ENCODE measurements around the gene IGFL4. TPM values are rescaled to one million over a fixed set of nuclear protein-coding genes. Genes with fewer than 3 reads are reported as not detected.

Gene IGFL4
- total and polyA plus RNA-seq, 2 of the 8 experiments (the other 6 are each of a cell fraction or from before 2014, with no cell fraction given): 0.05 to 0.11 TPM

DNA sequence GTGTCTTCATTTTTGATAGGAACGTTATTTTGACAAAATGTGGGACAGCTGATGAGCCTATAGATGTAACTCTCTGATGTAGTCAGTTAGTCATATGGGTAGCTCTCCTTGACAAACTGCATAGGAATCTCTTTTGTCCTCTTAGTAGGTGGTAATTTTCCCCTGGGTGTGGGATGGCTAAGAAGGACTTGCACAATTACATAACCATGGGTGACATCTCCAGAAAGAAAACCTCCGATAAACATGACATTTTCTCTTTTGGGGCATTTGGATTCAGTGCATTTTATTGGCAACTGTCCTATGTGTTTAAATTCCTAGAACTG is 41.9 kb upstream of the IGFL4 start:
- H4K5ac ChIP-seq (ENCODE audit: insufficient read length, low read depth, low read length): no peak overlapping the region
- 67% methylated on average over 2 of the region's 2 CpGs; no CpG with 5 or more reads in 1 of the 2 experiments for WGBS, 2 experiments (ENCODE audit: extremely low coverage in 1 of 2, insufficient coverage in 1 of 2, insufficient read length in 1 of 2, insufficient replicate concordance in 2 of 2, low coverage in 1 of 2, low lambda C conversion rate in 2 of 2, missing lambda C conversion rate in 1 of 2)
- DNase-seq (ENCODE audit: low read depth in 1 of 2, low spot score in 2 of 2) (no peak), FAIRE-seq (no peak)
- no peak overlapping the region for H2BK15ac ChIP-seq (ENCODE audit: low read length)
- no peaks in the 10 kb centered on the region for H3K79me2 ChIP-seq (ENCODE audit: control insufficient read depth in 1 of 2, insufficient read depth in 2 of 2, low read length in 2 of 2)
- H3K4me1 ChIP-seq (replicated peaks in 1 of 4; ENCODE audit: control insufficient read depth in 3 of 4, insufficient read depth in 4 of 4, low read length in 3 of 4): peaks cover 0 to 3% (median 0%) of the 10 kb centered on the region in 4 experiments; a peak in 1 of 7 replicates
- H2BK12ac ChIP-seq (ENCODE audit: low read depth, low read length): no peak overlapping the region
- H3K23ac ChIP-seq (ENCODE audit: insufficient read length): no peak overlapping the region
- H3K23me2 ChIP-seq (ENCODE audit: low read depth, low read length): no peaks in the 10 kb centered on the region
- no peak overlapping the region for H3K4me2 ChIP-seq (ENCODE audit: insufficient read depth in 1 of 2, low read depth in 2 of 2, low read length in 2 of 2)
- H2AFZ ChIP-seq (ENCODE audit: low read length): peak overlapping the region; percentile 48; the same call in 1 of the 2 replicates
- no peak overlapping the region for H3K18ac ChIP-seq (ENCODE audit: extremely low read depth, low read length)
- ChIA-PET POLR2A (ENCODE audit: partially characterized antibody) (interaction anchor here (0.6 to 0.9 kb wide), 2 partner anchors 50 to 178 kb away, joined by 3 read pairs; no protein-coding TSS in a partner anchor), CTCF (ENCODE audit: partially characterized antibody) (interaction anchor here (0.6 to 8.0 kb wide), 40 partner anchors 9 to 352 kb away, joined by 3 to 365 read pairs (median 4); no protein-coding TSS in a partner anchor)
- no peak overlapping the region for H2BK5ac ChIP-seq (ENCODE audit: low read depth, low read length)
- TF ChIP-seq, protein P1, sequence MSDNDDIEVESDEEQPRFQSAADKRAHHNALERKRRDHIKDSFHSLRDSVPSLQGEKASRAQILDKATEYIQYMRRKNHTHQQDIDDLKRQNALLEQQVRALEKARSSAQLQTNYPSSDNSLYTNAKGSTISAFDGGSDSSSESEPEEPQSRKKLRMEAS (IDR thresholded peaks at IDR 0.05): no peak
- no peak for TF ChIP-seq TAF1 (IDR thresholded peaks at IDR 0.05; ENCODE audit: low read depth, low read length)
- TF ChIP-seq MAFK (IDR thresholded peaks at IDR 0.05; ENCODE audit: low read depth, low read length): no peak
- TF ChIP-seq, protein P2, sequence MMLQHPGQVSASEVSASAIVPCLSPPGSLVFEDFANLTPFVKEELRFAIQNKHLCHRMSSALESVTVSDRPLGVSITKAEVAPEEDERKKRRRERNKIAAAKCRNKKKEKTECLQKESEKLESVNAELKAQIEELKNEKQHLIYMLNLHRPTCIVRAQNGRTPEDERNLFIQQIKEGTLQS (IDR thresholded peaks at IDR 0.05; ENCODE audit: insufficient read depth, low read depth, low read length): no peak
- TF ChIP-seq SIRT6 (IDR thresholded peaks at IDR 0.05; ENCODE audit: low read length): no peak
- TF ChIP-seq JUND (IDR thresholded peaks at IDR 0.05; ENCODE audit: low read length): no peak
- TF ChIP-seq SUZ12 (IDR thresholded peaks at IDR 0.05; ENCODE audit: low read length): no peak
- H3K27me3 ChIP-seq (replicated peaks in 1 of 4; ENCODE audit: control insufficient read depth in 3 of 4, extremely low read depth in 1 of 4, insufficient read depth in 3 of 4, low read length in 3 of 4): peaks cover 2 to 7% (median 6%) of the 10 kb centered on the region in 4 experiments
- H3K9me3 ChIP-seq (ENCODE audit: insufficient read depth in 2 of 2, low read depth in 1 of 2, low read length in 1 of 2): peaks cover 4 to 6% of the 10 kb centered on the region in 2 experiments; a peak in 2 of 4 replicates
- no peak overlapping the region for H3K27ac ChIP-seq (ENCODE audit: low read depth, low read length)
- H3K79me1 ChIP-seq (ENCODE audit: low read depth, low read length): no peaks in the 10 kb centered on the region
- no peak overlapping the region for H3K4ac ChIP-seq (replicated peaks; ENCODE audit: insufficient read length, low read depth, low read length)
- H4K8ac ChIP-seq (ENCODE audit: extremely low read depth, insufficient read depth, low read length): no peak overlapping the region
- no peaks in the 10 kb centered on the region for H4K20me1 ChIP-seq (replicated peaks in 1 of 2; ENCODE audit: control insufficient read depth in 1 of 2, insufficient read depth in 2 of 2, low read length in 2 of 2)
- no peak overlapping the region for H2BK120ac ChIP-seq (replicated peaks; ENCODE audit: low read depth, low read length)
- no peak overlapping the region for H3K14ac ChIP-seq (ENCODE audit: insufficient read length)
- no peak overlapping the region for H3K4me3 ChIP-seq (ENCODE audit: extremely low read depth in 1 of 4, insufficient read depth in 2 of 4, low read depth in 3 of 4, low read length in 4 of 4)
- no peak overlapping the region for H3K9ac ChIP-seq (replicated peaks in 1 of 4; ENCODE audit: extremely low read depth in 1 of 4, low read depth in 3 of 4, low read length in 3 of 4)
- no peak overlapping the region for H3K56ac ChIP-seq (replicated peaks; ENCODE audit: insufficient read length, low read depth, low read length)
- H2AK5ac ChIP-seq (ENCODE audit: low read depth, low read length): no peak overlapping the region
- no peak overlapping the region for H2BK20ac ChIP-seq (ENCODE audit: low read length)
- H4K91ac ChIP-seq (replicated peaks; ENCODE audit: insufficient read length, low read length): no peak overlapping the region
- no peaks in the 10 kb centered on the region for H3K36me3 ChIP-seq (ENCODE audit: control insufficient read depth in 2 of 4, insufficient read depth in 4 of 4, low read length in 3 of 4)
